ENCODE results near the gene TSSK2.
A peak's percentile ranks its signal among the peaks of the same experiment; 100 is the strongest.

Gene TSSK2

GRCh38 chr22:19175602-19176174 is 44.6 kb downstream of the TSSK2 start:
- H3K9ac ChIP-seq (ENCODE audit: low read length): no peak overlapping the region
- peaks cover 7% of the 10 kb centered on the region for H3K36me3 ChIP-seq (replicated peaks; ENCODE audit: low read depth, low read length)
- no peak overlapping the region for H2AFZ ChIP-seq (ENCODE audit: low read depth, low read length)
- H3K79me2 ChIP-seq (ENCODE audit: low read length): peaks cover 66% of the 10 kb centered on the region
- H3K4me1 ChIP-seq (ENCODE audit: low read length): peaks cover 43% of the 10 kb centered on the region
- TF ChIP-seq EZH2phosphoT487 (IDR thresholded peaks at IDR 0.05; ENCODE audit: low read depth) (no peak), CTCF (IDR thresholded peaks at IDR 0.05; ENCODE audit: low read depth, low read length) (no peak)
- H4K20me1 ChIP-seq (ENCODE audit: insufficient read depth, low read length): peaks cover 15% of the 10 kb centered on the region; the same call in 1 of the 2 replicates
- H3K4me2 ChIP-seq (ENCODE audit: low read length): no peak overlapping the region
- H3K9me3 ChIP-seq (ENCODE audit: insufficient read depth, low read length): no peaks in the 10 kb centered on the region
- no peak overlapping the region for H3K27ac ChIP-seq (ENCODE audit: low read length)
- no peak overlapping the region for H3K4me3 ChIP-seq (ENCODE audit: low read length)
- no peaks in the 10 kb centered on the region for H3K27me3 ChIP-seq (ENCODE audit: low read depth, low read length)

GRCh38 chr22:19176175-19176643 is 45.1 kb downstream of the TSSK2 start:
- H3K27ac ChIP-seq (ENCODE audit: low read length): no peak overlapping the region

GRCh38 chr22:19176732-19177131 is 45.6 kb downstream of the TSSK2 start:
- no peaks in the 10 kb centered on the region for H3K27me3 ChIP-seq (ENCODE audit: low read depth, low read length)
- TF ChIP-seq CTCF (IDR thresholded peaks at IDR 0.05; ENCODE audit: low read depth, low read length): no peak
- no peak for TF ChIP-seq EZH2phosphoT487 (IDR thresholded peaks at IDR 0.05; ENCODE audit: low read depth)
- peaks cover 56% of the 10 kb centered on the region for H3K79me2 ChIP-seq (ENCODE audit: low read length)
- peaks cover 7% of the 10 kb centered on the region for H3K36me3 ChIP-seq (replicated peaks; ENCODE audit: low read depth, low read length)
- peaks cover 15% of the 10 kb centered on the region; the same call in 1 of the 2 replicates for H4K20me1 ChIP-seq (ENCODE audit: insufficient read depth, low read length)
- H3K4me2 ChIP-seq (ENCODE audit: low read length): no peak overlapping the region
- no peak overlapping the region for H3K9ac ChIP-seq (ENCODE audit: low read length)
- H3K4me3 ChIP-seq (ENCODE audit: low read length): no peak overlapping the region
- peaks cover 41% of the 10 kb centered on the region for H3K4me1 ChIP-seq (ENCODE audit: low read length)
- no peak overlapping the region for H2AFZ ChIP-seq (ENCODE audit: low read depth, low read length)
- no peaks in the 10 kb centered on the region for H3K9me3 ChIP-seq (ENCODE audit: insufficient read depth, low read length)
- H3K27ac ChIP-seq (ENCODE audit: low read length): no peak overlapping the region

More at GRCh38 chr22:19176175-19176643, 45.1 kb downstream of the TSSK2 start:
- peaks cover 15% of the 10 kb centered on the region; the same call in 1 of the 2 replicates for H4K20me1 ChIP-seq (ENCODE audit: insufficient read depth, low read length)
- H3K27me3 ChIP-seq (ENCODE audit: low read depth, low read length): no peaks in the 10 kb centered on the region
- H3K9me3 ChIP-seq (ENCODE audit: insufficient read depth, low read length): no peaks in the 10 kb centered on the region
- H3K79me2 ChIP-seq (ENCODE audit: low read length): peaks cover 61% of the 10 kb centered on the region
- peaks cover 7% of the 10 kb centered on the region for H3K36me3 ChIP-seq (replicated peaks; ENCODE audit: low read depth, low read length)
- no peak overlapping the region for H3K4me2 ChIP-seq (ENCODE audit: low read length)
- TF ChIP-seq EZH2phosphoT487 (IDR thresholded peaks at IDR 0.05; ENCODE audit: low read depth) (no peak), CTCF (IDR thresholded peaks at IDR 0.05; ENCODE audit: low read depth, low read length) (no peak)
- H2AFZ ChIP-seq (ENCODE audit: low read depth, low read length): no peak overlapping the region
- H3K4me1 ChIP-seq (ENCODE audit: low read length): peaks cover 41% of the 10 kb centered on the region
- no peak overlapping the region for H3K4me3 ChIP-seq (ENCODE audit: low read length)
- no peak overlapping the region for H3K9ac ChIP-seq (ENCODE audit: low read length)

- peak overlapping the region; percentile 83 for H3K9ac ChIP-seq (ENCODE audit: low read length)
- no peaks in the 10 kb centered on the region for H3K27me3 ChIP-seq (ENCODE audit: low read depth, low read length)
- peaks cover 40% of the 10 kb centered on the region for H3K4me1 ChIP-seq (ENCODE audit: low read length)
- H3K4me2 ChIP-seq (ENCODE audit: low read length): peak overlapping the region; percentile 84
- peaks cover 49% of the 10 kb centered on the region for H3K79me2 ChIP-seq (ENCODE audit: low read length)
- H4K20me1 ChIP-seq (ENCODE audit: insufficient read depth, low read length): peaks cover 15% of the 10 kb centered on the region; the same call in 1 of the 2 replicates
- TF ChIP-seq EZH2phosphoT487 (IDR thresholded peaks at IDR 0.05; ENCODE audit: low read depth) (no peak), CTCF (IDR thresholded peaks at IDR 0.05; ENCODE audit: low read depth, low read length) (no peak)
- H3K36me3 ChIP-seq (replicated peaks; ENCODE audit: low read depth, low read length): peaks cover 7% of the 10 kb centered on the region
- no peaks in the 10 kb centered on the region for H3K9me3 ChIP-seq (ENCODE audit: insufficient read depth, low read length)
- peak overlapping the region; percentile 47 for H3K27ac ChIP-seq (ENCODE audit: low read length)
- H3K4me3 ChIP-seq (ENCODE audit: low read length): peak overlapping the region; percentile 90
- H2AFZ ChIP-seq (ENCODE audit: low read depth, low read length): no peak overlapping the region
Measured at GRCh38 chr22:19177164-19178064, 46.3 kb downstream of the TSSK2 start.
